DMS153 treated with DMSO at 0.1 percent for 48 hours (cell line): ENCODE results near the gene AFF2.

Experiments used
- DNase-seq: peaks from one replicate; lab custom pipeline; 2025; ENCODE audit not compliant: unreplicated experiment; lab: John Stamatoyannopoulos, UW

Gene AFF2

DNA sequence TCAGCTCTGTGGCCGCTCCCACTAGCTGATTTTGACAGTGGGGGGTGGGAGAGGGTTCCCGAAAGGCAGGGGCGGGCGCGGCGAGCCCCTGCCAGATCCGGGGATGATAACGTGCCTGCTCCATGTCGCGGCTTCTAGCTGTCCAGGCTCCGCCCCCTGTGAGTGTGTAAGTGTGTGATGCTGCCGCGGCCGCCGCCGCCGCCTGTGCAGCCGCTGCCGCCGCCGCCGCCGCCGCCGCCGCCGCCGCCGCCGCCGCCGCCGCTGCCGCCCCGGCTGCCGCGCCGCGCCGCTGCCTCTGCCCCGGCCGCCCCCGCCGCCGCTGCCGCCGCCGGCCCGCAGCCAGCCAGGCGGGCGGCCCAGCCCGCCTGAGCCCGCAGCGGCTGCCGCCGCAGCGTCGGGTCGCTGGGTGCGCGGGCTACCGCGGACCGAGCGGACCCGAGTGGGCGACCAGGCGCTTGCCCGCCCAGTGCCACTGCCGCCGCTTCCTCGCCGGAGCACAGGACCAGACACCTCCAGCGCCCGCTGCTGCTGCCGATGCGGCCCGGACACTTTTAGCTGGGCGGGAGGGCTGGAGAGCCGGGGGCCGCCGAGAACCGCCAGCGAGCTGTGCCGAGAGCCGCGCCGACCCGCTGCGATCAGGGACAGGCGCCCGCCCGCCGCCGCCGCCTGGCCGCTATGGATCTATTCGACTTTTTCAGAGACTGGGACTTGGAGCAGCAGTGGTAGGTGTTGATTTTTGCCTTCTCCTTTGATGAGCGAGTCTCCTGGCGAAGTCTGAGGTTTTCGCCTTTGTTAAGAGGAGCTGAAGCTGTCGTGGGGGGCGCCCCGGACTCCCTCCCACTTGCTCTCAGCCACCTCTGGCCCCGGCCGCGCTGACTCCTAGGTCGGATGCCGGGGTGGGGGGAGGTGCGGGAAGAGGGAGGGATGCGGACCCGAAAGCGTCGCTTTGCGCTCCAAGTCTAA lies at the start of gene AFF2:
Gene AFF2, plus strand, starts transcription at position 195 of the 963 bp plus-strand sequence. Its CDS starts 481 bp downstream, at position 676.
- peak; percentile 9 for DNase-seq

DNA sequence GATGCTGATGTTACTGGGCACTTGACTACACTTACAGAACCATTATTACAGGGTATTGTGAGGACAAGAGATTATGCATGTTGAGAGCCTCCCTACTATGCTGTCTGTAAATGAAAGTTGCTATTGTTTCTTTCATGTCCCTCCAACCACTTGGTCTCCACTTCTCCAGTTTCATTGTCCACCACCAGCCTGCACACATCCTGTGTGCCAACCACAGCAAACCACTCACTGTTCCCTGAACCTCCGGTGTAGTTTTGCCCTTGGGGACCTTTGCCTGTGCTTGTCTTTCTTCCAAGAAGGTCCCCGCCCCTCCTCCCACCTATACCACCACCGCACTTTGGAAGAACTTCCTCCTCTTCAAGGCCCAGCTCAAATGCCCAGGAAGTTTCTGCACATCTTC lies 43.1 kb upstream of the AFF2 start:
- DNase-seq, result no peak

DNA sequence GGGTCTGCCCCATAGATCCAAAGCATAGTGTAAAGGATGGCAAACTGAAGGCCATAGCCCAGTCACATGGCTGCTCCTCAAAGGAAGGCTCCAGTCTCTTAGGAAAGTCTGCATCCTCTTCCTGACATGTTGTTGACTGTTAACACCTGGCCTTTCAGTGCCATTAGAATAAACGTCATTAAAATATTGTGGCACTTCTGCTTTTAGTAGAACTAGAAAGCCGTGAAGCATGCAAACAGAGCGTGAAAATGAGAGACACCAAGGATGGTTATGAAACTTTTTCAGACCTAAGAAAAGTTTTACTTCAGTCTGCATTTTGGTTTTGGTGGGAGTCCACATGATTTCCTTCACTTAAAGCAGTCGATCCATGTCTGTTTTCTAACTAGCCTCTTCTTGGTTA lies 41.1 kb upstream of the AFF2 start:
- no peak for DNase-seq

DNA sequence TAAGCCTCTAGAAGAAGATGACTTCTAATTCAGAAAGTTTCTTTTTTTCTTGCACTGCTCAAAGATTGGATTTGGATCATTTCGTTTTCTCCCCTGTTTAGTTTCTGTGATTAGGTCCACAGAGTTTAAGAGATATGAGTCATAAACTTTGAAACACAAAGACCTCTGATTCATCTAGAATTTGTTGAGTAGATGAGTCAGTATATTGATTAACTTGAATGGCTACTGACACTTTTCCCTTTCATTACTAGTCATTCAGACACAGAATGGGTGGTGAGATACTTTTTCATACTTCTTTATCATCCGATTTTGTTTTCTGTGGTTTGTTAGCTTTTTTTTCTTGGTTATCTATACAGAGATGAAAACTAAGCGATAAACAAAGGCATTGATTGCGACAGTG lies 34.1 kb upstream of the AFF2 start:
- DNase-seq, result no peak

- no peak for DNase-seq
Observed at GRCh38 chrX:148470324-148470723, 30.1 kb upstream of the AFF2 start.

DNA sequence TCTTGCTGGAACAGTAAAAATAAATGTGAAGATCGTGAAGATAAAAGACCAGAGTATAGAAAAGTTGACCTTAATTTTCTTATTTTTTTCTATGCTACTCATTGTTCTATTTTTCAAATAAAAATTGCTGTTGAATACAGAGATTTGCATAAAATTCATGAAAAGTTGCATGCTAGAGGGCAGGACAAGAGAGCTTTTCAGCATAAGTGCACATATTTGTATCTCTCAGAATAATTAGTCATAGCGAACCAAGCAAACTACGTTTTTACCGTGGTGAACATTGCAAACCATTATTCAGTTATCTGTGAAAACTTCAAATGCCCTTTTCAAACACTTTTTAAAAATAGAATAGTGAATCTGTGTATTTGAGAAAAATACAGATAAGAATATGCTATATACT lies 26.4 kb upstream of the AFF2 start:
- no peak for DNase-seq

- no peak for DNase-seq
Observed at GRCh38 chrX:148492057-148492456, 8.4 kb upstream of the AFF2 start.

- DNase-seq, result no peak
Observed at GRCh38 chrX:148495176-148495575, 5.2 kb upstream of the AFF2 start.

- DNase-seq, result no peak
Observed at GRCh38 chrX:148498067-148498466, 2.4 kb upstream of the AFF2 start.

GRCh38 chrX:148499638-148500422 lies 587 bp upstream of the AFF2 start:
- no peak for DNase-seq

- DNase-seq, result no peak
Observed at GRCh38 chrX:148501386-148502066, 1.1 kb downstream of the AFF2 start.

DNA sequence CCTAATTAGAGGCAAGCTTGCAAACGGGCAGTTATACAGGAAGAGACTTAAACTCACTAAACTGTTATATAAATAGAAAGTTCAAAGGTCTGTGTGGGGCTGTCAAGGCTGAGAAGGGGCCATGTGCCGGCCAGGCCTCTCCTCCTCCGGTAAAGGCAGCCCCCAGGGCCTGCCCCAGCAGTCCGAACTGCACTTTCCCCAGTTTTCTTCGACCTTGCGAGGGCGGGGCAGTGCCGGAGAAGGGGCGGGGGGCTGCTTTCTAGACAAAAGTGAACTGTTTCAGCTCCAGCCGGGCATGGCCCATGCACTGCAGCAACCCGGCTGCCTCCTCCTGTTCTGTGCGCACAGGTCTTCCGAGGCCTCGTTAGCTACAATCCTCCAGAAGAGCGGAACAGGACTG lies 4.1 kb downstream of the AFF2 start:
- no peak for DNase-seq

DNA sequence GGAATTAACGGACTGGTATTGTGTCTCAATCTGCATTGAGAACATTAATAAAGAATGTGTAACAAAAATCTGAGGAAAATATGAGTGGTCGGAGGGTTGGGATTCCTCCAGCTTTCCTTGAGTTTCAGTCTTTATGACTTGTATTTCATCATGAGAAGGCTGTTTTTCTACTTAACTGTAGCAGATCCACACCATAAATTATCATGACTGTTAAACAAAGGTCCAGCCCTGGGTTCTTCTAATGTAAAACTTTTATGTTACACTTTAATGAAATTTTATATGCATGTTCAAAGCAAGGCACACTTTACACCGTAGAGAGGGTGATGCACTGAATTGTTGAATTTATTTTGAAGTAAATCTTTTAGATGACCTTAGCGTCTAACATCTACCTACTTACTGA lies 7.0 kb downstream of the AFF2 start:
- no peak for DNase-seq

- DNase-seq, result no peak
Observed at GRCh38 chrX:148512453-148512852, 12.0 kb downstream of the AFF2 start.

GRCh38 chrX:148513661-148514060 lies 13.2 kb downstream of the AFF2 start:
- DNase-seq, result no peak

DNA sequence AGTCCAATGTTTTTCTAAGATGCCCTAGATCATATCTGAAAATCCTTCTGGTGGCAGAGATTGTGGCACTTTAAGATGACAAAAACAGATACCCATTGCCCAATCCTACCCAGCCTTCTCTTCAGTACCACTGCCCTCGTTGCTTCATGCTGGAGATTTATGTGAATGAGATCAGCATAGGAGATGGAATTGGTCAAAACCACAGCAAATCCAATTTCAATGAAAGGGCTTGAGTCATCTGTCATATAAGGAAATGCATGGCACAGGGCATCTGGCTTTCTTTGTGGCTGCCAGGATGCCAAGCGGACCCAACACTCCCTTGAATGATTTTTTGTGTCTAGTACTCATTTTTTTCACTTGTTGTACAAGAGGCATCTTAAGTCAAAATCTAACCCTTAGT lies 16.8 kb downstream of the AFF2 start:
- DNase-seq, result no peak

- no peak for DNase-seq
Observed at GRCh38 chrX:148522006-148522405, 21.6 kb downstream of the AFF2 start.

- DNase-seq, result no peak
Observed at GRCh38 chrX:148523303-148524080, 23.1 kb downstream of the AFF2 start.

DNA sequence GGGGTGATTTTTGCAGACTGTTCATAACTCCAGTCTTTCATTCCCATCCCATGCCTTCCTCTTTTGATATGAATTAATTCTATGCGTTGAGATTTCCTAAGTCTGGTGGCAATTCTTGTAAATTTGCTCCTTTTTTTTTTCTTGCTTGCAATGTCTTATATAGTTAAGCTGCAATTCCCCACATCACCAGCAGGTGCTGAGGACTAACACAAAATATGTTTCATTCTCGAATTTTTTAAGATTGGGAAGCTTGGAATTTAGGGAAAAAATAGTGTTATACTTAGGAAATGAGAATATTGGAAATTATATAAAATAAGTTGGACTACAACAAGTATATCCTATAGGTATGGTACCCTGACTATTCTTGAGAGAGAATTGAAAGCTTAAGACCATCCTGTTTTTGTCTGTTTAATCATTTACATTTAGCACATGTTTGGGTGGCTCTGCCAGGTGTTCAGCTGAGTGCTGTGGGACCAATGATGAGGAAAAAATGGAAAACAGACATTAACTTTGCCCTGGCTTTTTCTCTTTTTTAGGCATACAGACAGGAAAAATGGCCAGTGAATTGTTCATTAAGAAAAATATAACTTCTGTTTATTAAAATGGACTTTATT lies 30.2 kb downstream of the AFF2 start:
- no peak for DNase-seq

DNA sequence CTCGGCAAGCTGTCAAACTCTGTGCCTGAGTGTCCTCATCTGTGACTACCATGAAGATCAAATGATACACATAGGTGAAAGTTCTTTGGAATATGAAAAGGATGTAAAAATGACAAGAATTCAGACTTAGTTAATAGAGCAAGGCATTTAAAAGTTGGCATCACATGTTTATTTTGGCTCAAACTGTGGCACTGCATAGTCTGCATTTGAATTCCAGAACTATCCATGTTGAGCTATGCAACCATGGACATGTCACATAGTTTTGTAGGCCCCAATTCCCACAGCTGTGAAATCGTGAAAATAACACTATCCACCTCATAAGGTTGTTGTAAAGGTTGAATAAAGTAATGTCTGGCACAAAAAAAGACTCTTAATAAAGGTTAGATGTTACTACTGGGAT lies 33.9 kb downstream of the AFF2 start:
- DNase-seq, result no peak
